ENCODE results near the gene PRKAR2B.

PRKAR2B gene

DNA sequence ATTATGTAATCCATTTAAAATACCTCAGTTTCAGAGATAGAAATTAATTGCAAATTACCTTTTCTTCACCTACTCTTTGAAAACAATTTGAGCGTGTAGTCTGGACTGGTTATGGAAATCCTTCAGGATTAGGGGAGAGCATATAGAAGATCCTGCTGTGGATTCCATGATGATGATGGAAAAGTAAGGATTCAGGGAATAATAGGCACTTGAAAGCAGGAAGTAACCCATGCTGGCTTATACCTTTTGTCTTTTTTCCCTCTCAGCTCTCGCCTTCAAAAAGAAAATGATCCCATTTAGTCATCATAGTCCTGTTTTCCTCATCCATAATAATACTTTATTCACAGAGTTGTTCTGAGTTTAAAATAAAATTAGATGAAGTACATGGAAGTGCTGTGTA lies 128.7 kb downstream of the PRKAR2B start:
- TF ChIP-seq, protein P1, sequence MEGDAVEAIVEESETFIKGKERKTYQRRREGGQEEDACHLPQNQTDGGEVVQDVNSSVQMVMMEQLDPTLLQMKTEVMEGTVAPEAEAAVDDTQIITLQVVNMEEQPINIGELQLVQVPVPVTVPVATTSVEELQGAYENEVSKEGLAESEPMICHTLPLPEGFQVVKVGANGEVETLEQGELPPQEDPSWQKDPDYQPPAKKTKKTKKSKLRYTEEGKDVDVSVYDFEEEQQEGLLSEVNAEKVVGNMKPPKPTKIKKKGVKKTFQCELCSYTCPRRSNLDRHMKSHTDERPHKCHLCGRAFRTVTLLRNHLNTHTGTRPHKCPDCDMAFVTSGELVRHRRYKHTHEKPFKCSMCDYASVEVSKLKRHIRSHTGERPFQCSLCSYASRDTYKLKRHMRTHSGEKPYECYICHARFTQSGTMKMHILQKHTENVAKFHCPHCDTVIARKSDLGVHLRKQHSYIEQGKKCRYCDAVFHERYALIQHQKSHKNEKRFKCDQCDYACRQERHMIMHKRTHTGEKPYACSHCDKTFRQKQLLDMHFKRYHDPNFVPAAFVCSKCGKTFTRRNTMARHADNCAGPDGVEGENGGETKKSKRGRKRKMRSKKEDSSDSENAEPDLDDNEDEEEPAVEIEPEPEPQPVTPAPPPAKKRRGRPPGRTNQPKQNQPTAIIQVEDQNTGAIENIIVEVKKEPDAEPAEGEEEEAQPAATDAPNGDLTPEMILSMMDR (IDR thresholded peaks at IDR 0.05; ENCODE audit: control extremely low read depth, extremely low read depth, low read depth, missing control alignments): no peak
- POLR2A ChIA-PET: no interaction called here

DNA sequence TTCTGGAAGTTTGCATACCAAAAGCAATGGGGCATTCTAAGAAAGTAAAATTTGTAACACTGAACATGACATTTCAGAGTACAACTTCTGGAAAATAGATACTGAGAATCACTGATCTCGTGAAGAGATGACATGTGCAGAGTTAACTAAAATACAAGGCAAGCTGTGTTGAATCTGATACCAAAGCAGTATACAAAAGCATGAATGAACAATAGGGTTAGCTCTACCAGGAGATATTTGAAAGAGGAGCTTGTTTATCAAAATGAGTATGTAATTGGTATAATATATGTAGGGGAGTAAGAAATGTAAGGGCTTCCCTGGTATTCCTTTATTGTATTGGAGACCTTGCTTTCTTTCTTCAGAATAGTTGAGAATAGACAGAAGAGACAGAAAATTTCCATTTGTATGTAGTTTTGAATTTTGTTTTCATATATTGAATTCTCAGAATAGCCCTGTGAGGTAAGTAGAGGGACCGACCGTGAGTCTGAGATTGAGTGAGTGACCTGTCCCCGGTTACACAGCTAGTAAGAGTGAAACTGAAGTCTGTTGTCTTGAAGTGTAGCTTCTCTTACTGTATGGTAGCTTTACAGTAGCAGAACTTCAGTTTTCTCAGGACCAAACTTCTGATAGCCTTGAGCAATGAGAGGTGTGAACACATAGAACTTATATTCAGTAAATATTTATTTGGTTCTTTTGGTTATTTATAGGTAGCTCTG lies 129.3 kb downstream of the PRKAR2B start:
- POLR2A ChIA-PET: interaction anchor here (0.9 kb wide), 1 partner anchor 21 kb away, joined by 3 read pairs; no protein-coding TSS in a partner anchor
- TF ChIP-seq, protein P1 (IDR thresholded peaks at IDR 0.05; ENCODE audit: control extremely low read depth, extremely low read depth, low read depth, missing control alignments): no peak
- CTCF ChIA-PET: interaction anchor here (1.0 to 2.0 kb wide), 6 partner anchors 8 to 701 kb away, joined by 3 to 7 read pairs (median 6); no protein-coding TSS in a partner anchor
- peak; percentile 54 for DNase-seq (ENCODE audit: extremely low spot score)

More for the DNA sequence above, 128.7 kb downstream of the PRKAR2B start:
- CTCF ChIA-PET: interaction anchor here (1.0 to 2.0 kb wide), 4 partner anchors 17 to 702 kb away, joined by 4 to 7 read pairs (median 6); no protein-coding TSS in a partner anchor
- no peak for DNase-seq (ENCODE audit: extremely low spot score)

DNA sequence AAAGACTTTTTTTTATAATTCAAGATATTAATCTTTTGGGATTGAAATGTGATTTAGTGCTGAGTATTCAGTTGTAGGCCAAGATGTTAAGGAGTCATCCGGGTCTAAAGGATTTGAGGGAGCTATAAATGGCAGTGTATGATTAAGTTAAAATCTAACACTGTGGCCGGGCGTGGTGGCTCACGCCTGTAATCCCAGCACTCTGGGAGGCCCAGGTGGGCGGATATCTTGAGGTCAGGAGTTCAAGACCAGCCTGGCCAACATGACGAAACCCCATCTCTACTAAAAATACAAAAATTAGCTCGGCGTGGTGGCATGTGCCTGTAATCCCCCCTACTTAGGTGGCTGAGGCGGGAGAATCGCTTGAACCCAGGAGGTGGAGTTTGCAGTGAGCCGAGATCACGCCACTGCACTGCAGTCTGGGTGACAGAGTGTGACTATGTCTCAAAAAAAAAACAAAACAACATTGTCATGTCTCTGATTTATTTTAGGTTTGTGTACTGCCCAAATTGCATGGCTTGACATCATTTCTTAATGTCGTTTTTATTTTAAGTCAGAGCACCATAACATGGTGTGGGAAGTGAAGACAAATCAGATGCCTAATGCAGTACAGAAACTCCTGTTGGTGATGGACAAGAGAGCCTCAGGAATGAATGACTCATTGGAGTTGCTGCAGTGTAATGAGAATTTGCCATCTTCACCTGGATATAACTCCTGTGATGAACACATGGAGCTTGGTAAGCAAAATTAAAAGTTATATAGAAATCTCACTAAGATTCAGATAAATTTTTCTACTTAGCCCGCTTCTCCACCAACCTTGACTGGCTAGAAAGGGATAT lies 135.0 kb downstream of the PRKAR2B start:
- DNase-seq (ENCODE audit: extremely low spot score): no peak
- TF ChIP-seq, protein P1 (IDR thresholded peaks at IDR 0.05; ENCODE audit: control extremely low read depth, extremely low read depth, low read depth, missing control alignments): no peak
- ChIA-PET CTCF (interaction anchor here (0.9 to 2.0 kb wide), 4 partner anchors 10 to 633 kb away, joined by 3 to 5 read pairs (median 4); partner anchors contain the start of gene HBP1), POLR2A (interaction anchor here (0.8 kb wide), 1 partner anchor 10 kb away, joined by 5 read pairs; no protein-coding TSS in a partner anchor)

DNA sequence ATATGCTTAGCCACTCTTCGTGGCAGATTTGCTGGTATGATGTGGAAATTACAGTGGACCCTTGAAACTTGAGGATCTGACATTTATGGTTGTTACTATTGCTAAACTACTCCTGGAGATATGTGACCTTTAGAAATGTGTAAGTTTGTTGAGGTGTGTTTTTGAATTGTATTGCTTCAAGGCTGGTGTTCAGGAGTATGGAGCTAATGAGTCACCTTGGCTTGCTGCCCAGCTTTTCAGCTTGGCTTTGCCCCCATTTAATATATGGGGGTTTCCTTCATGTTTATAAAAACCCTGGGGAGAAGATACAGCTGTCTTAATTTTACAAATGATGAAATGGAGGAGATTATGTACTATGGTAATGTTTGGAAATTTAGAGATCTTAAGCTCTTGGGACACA lies 135.9 kb downstream of the PRKAR2B start:
- DNase-seq (ENCODE audit: extremely low spot score): no peak
- ChIA-PET POLR2A (interaction anchor here (0.8 kb wide), 1 partner anchor 11 kb away, joined by 5 read pairs; no protein-coding TSS in a partner anchor), CTCF (interaction anchor here (0.9 to 2.0 kb wide), 7 partner anchors 10 to 698 kb away, joined by 3 to 5 read pairs (median 4); partner anchors contain the start of gene HBP1)
- TF ChIP-seq, protein P1 (IDR thresholded peaks at IDR 0.05; ENCODE audit: control extremely low read depth, extremely low read depth, low read depth, missing control alignments): no peak

DNA sequence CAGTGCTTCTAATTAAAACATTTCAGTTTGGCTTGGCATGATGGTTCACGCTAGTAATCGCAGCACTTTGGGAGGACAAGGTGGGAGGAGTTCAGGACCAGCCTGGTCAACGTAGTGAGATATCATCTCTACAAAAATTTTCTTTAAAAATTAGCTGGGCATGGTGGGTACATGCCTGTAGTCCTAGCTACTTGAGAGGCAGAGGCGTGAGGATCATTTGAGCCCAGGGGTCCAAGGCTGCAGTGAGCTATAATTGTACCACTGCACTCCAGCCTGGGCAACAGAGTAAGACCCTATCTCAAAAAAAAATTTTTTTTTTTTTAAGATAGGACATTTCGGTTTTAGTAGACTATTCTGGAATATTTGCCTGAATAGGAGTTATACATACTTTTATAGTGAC lies 136.7 kb downstream of the PRKAR2B start:
- no peak for DNase-seq (ENCODE audit: extremely low spot score)
- TF ChIP-seq, protein P1 (IDR thresholded peaks at IDR 0.05; ENCODE audit: control extremely low read depth, extremely low read depth, low read depth, missing control alignments): no peak
- ChIA-PET CTCF (interaction anchor here (1.0 to 2.0 kb wide), 8 partner anchors 9 to 697 kb away, joined by 3 to 7 read pairs (median 4); partner anchors contain the start of gene HBP1), POLR2A (interaction anchor here (0.6 kb wide), 2 partner anchors 13 to 15 kb away, joined by 3 to 4 read pairs; no protein-coding TSS in a partner anchor)

DNA sequence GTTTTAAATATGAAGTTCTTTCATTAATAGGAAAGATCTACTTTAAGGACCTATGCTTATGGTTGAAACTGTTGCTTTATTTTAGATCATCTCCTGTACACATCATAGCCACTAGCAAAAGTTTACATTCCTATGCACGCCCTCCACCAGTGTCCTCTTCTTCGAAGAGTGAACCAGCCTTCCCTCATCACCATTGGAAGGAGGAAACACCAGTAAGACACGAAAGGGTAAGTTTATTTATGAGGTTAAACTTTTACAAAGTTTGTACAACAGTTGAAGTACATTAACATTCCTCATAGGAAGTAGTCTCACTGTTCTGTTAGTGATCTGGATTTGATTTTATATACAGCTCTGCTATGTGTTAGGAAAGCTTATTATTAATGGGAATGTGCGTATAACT lies 141.2 kb downstream of the PRKAR2B start:
- DNase-seq (ENCODE audit: extremely low spot score): no peak
- TF ChIP-seq, protein P1 (IDR thresholded peaks at IDR 0.05; ENCODE audit: control extremely low read depth, extremely low read depth, low read depth, missing control alignments): no peak
- ChIA-PET POLR2A (no interaction called here), CTCF (no interaction called here)

Data from GM10248 (cell line).